Upper lobe of right lung (tissue), 1 donor: Measurements from ENCODE around the gene DGLUCY. TPM values are rescaled to one million over a fixed set of nuclear protein-coding genes. Genes with fewer than 3 reads are reported as not detected.

Source experiments
- ATAC-seq: fragments of 200-7000 bp; cut with Tn5 transposase; one replicate; pipeline ENCODE4 v1.9.1; 2020; ENCODE audit warnings: mild to moderate bottlenecking, moderate library complexity
- DNase-seq: peaks from one replicate; pipeline ENCODE4 v3.0.0-alpha.2; 2020
- H3K27ac ChIP-seq: fragments of 200-600 bp; one replicate; pipeline ENCODE4 v1.8.0; 2022
- H3K27me3 ChIP-seq: fragments of 200-600 bp; one replicate; pipeline ENCODE4 v1.8.0; 2022; ENCODE audit warnings: mild to moderate bottlenecking
- H3K36me3 ChIP-seq: fragments of 200-600 bp; one replicate; pipeline ENCODE4 v1.8.0; 2022
- H3K4me1 ChIP-seq: fragments of 200-600 bp; one replicate; pipeline ENCODE4 v1.8.0; 2022
- H3K4me3 ChIP-seq: fragments of 200-600 bp; one replicate; pipeline ENCODE4 v1.8.0; 2022; ENCODE audit warnings: mild to moderate bottlenecking
- H3K9me3 ChIP-seq: fragments of 200-600 bp; one replicate; pipeline ENCODE4 v1.8.0; 2022
- intact Hi-C: fragments of 100-400 bp; cut with DNase I; formaldehyde crosslinking; loops from one replicate; pipeline ENCODE4 v1.11.0; 2022
- total RNA-seq: library from RNA; stranded (reverse); fragmentation: NEBNext Ultra II Directional; extraction: Animal tissue kit (Norgen Biotek cat#: 25700); gene quantifications from one replicate; pipeline ENCODE4 v1.2.1, GENCODE V29; 2021
- TF ChIP-seq, protein P1 (sequence below): fragments of 200-600 bp; IDR thresholded peaks from one replicate; pipeline ENCODE4 v1.8.0; 2022; ENCODE audit warnings: antibody characterized with exemption
- donor health status: DM: no; HTN: yes; CAD: no; lungs with severe emphysema.

Gene DGLUCY
- total RNA-seq, 1 donor from 2014 or later = 77.6 TPM

DNA sequence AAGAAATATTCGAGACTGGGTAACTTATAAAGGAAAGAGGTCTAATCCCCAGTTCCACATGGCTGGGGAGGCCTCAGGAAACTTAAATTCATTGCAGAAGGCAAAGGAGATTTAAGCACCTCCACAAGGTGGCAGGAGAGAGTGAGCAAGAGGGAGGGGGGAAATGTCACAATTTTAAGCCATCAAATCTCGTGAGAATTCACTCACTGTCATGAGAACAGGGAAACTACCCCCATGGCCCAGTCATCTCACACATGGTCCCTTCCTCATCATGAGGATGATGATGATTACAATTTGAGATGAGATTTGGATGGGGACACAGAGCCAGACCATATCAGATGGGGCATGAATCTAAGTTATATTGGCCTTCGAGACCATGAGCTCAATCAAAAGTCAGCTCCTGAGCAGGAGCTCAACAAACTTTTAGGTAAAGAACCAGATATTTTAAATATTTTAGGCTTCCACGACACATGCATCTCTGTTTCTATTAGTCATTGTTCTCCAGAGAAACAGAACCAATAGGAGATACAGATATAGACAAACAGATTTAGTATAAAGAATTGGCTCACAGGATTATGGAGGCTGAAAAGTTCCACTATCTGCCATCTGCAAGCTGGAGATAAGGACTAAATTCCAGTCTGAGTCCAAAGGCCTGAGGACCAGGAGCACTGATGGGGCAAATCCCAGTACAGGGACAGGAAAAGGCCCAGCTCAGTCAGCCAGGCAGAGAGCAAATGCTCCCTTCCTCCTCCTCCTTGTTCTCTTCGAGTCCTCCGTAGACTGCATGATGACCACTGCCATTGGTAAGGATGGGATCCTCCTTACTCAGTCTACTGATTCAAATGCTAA is 24.9 kb downstream of the DGLUCY start:
- no peak overlapping the region for H3K27ac ChIP-seq

DNA sequence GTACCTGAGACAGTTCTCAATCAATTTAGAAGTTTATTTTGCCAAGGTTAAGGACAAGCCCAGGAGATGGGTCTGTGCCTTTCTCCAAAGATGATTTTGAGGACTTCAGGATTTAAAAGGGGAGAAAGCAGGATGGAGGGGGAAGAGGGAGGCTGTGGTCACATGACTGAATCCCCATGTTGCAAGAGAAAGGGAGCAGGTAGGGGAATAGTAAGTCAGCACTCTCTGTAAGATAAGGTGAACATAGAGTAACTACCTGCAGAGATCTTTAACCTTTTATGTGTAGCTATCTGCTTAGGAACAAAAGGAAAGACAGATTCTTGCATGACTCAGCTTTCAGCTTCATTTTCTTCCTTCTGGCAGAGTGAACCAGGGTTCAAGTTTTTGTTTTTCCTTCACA is 25.9 kb downstream of the DGLUCY start:
- no peak for ATAC-seq
- Histone ChIP-seq H3K27me3 (no peaks in the 10 kb centered on the region), H3K9me3 (no peaks in the 10 kb centered on the region), H3K4me3 (no peak overlapping the region), H3K27ac (no peak overlapping the region), H3K36me3 (peaks cover 13% of the 10 kb centered on the region), H3K4me1 (peaks cover 21% of the 10 kb centered on the region)
- TF ChIP-seq, protein P1, sequence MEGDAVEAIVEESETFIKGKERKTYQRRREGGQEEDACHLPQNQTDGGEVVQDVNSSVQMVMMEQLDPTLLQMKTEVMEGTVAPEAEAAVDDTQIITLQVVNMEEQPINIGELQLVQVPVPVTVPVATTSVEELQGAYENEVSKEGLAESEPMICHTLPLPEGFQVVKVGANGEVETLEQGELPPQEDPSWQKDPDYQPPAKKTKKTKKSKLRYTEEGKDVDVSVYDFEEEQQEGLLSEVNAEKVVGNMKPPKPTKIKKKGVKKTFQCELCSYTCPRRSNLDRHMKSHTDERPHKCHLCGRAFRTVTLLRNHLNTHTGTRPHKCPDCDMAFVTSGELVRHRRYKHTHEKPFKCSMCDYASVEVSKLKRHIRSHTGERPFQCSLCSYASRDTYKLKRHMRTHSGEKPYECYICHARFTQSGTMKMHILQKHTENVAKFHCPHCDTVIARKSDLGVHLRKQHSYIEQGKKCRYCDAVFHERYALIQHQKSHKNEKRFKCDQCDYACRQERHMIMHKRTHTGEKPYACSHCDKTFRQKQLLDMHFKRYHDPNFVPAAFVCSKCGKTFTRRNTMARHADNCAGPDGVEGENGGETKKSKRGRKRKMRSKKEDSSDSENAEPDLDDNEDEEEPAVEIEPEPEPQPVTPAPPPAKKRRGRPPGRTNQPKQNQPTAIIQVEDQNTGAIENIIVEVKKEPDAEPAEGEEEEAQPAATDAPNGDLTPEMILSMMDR = no peak
- intact Hi-C loops = no loop called here
- DNase-seq = no peak

More for the DNA sequence above, 24.9 kb downstream of the DGLUCY start:
- Histone ChIP-seq H3K4me1 (peaks cover 11% of the 10 kb centered on the region), H3K27me3 (no peaks in the 10 kb centered on the region), H3K9me3 (no peaks in the 10 kb centered on the region), H3K36me3 (peaks cover 18% of the 10 kb centered on the region), H3K4me3 (no peak overlapping the region)
- DNase-seq (no peak), ATAC-seq (peak; percentile 77)
- intact Hi-C loops = no loop called here
- TF ChIP-seq, protein P1 = peak; percentile 59

DNA sequence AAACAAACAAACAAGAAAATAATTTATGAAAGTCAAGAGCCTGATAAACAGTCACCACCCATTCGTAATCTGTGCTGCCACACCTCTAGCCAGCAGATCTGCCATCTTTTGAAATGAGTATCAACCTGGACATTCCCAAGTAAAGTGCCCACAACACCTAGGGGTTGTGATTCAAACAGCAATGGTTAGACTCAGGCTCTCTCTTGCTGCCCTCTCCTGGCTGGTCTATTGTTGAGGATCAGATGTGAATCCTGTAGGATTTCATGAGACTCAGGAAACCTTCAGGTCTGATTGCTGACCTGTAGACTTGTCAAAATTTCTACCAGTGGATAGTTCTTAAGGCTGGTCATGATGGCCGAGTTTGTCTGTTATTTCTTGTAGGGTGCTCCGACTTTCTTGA is 26.8 kb downstream of the DGLUCY start:
- intact Hi-C loops = no loop called here
- Histone ChIP-seq H3K4me3 (no peak overlapping the region), H3K9me3 (no peaks in the 10 kb centered on the region), H3K36me3 (peaks cover 14% of the 10 kb centered on the region), H3K4me1 (peaks cover 21% of the 10 kb centered on the region), H3K27ac (no peak overlapping the region), H3K27me3 (no peaks in the 10 kb centered on the region)
- ATAC-seq (peak; percentile 13), DNase-seq (no peak)
- TF ChIP-seq, protein P1 = peak; percentile 29

DNA sequence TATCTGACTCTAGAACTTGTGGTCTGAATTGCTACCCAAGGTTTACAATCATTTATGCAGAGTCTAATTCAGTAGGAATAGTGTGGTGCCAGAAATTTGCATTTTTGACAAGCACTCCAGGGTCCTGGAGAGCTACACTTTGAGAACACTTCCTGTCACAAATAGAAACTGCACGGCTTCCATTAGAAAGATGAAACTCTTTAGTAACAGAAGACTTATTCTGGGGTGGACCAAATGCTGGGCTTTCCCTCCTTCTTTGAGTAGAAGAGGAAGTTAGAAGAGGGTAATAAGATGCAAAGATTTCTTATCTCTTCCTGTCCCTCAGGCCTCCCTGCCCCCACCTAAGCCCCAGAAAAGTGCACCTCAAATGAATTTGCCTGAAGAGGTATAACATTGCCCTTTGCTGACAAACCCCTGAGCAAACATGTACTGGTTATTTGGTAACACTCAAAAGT is 28.4 kb downstream of the DGLUCY start:
- TF ChIP-seq, protein P1 = no peak
- Histone ChIP-seq H3K4me1 (peaks cover 21% of the 10 kb centered on the region), H3K4me3 (no peak overlapping the region), H3K9me3 (no peaks in the 10 kb centered on the region), H3K27ac (peak overlapping the region; percentile 42), H3K36me3 (peaks cover 20% of the 10 kb centered on the region), H3K27me3 (no peaks in the 10 kb centered on the region)
- peak; percentile 43 for ATAC-seq
- DNase-seq = no peak
- intact Hi-C loops = no loop called here

DNA sequence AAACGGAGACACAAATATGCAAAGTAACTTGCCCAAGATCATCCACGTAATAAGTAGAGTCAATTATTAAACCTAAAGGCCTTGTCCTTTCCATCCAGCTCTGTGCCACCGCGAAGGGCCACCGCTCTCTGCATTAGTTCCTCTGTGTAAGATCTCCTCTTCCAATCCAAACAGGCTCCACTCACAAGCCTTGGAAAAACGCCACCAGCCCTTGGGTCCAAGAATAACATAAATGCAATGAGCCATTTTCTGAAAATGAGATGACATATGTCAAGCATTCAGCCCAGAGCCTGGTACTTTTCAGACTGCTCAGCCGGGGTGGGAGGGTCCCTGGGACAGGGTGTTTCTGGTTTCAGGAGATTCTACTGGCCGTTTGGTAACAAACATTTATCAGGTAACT is 30.0 kb downstream of the DGLUCY start:
- H3K36me3 ChIP-seq = peaks cover 23% of the 10 kb centered on the region

More for the DNA sequence above, 30.0 kb downstream of the DGLUCY start:
- Histone ChIP-seq H3K4me3 (no peak overlapping the region), H3K27ac (peak overlapping the region; percentile 51), H3K27me3 (no peaks in the 10 kb centered on the region), H3K4me1 (peaks cover 24% of the 10 kb centered on the region), H3K9me3 (no peaks in the 10 kb centered on the region)
- ATAC-seq (peak; percentile 60), DNase-seq (peak; percentile 71)
- TF ChIP-seq, protein P1 = no peak
- intact Hi-C loops = no loop called here
